GM19351 (cell line): ENCODE measurements around the gene TXNDC5.

ENCODE experiments used
- ATAC-seq: cut with Tn5 transposase; IDR thresholded peaks from one replicate; pipeline ENCODE4 v1.9.1; 2021; ENCODE audit warnings: mild to moderate bottlenecking, moderate library complexity; ENCODE audit not compliant: unreplicated experiment

Gene TXNDC5

DNA sequence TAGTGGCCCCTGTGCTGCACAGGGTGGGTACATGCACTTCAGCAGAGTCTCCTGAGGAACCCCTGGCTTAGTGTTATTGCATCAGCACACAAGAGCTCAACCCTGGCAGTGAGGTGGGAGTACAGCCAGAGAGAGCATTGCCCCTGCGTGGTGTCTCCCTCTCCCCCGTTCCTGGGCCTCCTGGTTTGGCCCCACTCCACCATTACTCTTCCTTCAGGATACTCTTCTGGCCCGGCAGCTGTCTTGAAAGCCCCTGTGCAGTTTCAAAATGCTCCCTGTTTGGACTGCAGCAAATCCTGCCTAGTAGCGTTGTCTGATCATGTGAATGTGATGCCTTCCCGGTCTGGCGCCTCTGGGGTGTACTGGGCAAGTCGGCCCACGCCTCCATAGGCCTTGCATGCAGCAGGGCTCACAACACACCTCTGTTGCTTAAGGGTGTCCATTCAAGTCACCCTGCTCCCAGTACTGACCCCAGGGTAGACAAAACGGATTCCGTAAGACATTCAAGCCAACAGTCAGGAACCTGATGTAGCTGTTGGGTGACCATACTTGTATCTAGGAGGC, 32.1 kb downstream of the TXNDC5 start:
- no peak for ATAC-seq

DNA sequence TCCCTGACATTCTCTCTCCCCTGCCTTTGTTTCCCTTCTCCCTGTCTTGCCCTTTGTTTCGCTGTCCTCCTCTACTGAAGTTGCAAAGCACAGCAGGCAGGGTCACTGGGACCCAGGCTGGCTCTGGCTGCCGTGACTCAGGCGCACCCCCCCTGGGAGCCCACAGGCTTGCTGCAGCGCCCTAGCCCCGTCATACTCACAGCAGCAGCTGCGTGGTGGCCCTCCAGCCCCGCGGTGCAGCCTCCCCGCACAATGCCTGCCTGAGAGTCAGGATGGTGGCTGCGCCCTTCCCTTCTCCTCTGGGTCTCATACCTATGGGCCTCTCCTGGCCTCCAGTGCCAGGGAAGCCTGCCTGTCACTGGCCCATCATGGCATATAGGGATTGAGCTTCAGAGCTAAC, 41.7 kb downstream of the TXNDC5 start:
- ATAC-seq, result no peak

DNA sequence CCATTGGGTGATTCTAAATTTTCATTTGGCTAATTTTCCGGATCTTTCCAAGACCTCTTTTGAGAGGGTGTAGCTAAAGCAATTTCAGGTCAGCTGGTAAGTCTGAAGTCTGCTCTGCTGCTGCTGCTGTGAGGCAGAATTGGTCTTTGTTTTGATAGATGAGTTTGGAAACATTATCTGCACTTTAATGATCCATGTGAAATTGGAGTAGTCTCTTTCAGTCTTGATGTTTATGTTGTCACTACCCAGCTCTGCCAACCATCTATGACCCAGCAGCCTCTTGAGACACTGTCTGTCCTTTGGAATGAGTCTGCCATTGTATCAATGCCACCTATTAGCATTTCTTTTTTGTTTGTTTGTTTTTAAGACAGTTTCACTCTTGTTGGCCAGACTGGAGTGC, 44.1 kb downstream of the TXNDC5 start:
- no peak for ATAC-seq

DNA sequence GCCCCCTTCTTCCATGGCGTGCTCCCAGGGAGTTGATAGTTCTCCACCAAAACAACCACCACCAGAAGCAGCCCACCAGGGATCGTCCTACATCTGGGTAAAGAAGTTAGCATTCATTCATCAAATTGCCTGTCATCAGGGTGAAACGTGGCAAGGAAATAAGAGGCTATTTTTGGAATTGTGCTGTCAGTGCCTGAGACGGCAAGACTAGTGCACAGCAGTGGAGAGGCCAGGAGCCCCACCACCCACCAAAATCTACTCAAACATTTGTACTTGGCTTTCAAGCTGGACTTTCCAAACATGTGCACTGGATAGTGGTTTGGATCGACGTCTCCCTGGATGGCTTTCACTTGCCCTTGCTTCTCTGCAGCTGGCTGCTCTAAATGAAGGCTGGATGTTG, 44.8 kb downstream of the TXNDC5 start:
- ATAC-seq, result no peak

DNA sequence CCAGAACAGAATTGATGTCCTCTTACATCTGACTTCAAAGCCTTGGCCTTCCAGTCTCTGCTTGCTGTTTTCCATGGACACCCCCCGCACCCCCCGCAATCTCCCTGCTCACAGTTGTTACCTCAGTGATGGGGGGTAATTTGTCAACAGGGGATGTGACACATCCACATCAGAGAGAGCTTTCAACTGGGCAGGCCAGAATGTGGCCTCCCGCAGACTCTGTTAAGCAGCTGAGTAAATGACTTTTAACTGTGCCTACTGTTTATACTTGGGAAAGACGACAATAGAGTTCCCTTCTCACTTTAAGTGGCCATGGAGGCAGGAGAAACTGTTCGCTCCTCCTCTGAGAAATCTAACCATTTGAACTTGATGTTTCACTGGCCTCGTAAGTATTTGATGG, 51.0 kb downstream of the TXNDC5 start:
- no peak for ATAC-seq

DNA sequence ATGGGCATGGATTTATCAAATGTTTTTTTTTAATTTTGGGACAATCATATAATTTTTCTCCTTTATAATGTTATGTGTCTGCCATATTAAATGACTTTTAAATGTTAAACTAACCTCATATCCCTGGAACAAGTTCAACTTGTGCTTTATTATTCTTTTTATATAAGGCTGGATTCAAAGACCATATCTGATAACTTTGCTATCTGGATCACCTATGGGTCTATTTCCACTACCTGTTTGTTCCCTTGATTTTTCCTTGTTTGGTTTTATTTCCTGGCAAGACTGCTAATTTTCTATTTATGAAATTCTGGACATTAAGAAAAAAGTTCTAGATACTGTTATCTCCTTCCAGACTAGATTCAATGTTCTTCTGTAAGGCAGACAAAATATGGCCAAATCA, 58.8 kb downstream of the TXNDC5 start:
- ATAC-seq, result no peak

DNA sequence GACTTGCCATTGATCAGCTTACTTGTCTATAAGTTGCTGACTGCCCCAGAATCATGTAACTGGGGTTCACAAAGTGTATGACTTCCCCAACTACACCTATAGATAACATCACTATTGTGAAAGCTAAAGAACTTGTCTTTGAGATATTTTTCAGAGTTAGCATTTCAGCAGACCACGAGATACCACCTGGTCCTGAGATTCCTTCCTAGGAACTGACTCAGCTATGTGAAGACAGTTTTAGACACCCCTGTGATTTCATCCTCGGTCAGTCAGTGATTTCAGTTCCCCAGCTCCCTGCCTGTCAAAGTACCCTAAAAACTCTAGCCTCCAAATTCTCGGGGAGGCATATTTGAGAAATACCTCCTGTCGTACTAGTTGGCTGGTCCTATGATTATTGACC, 62.4 kb downstream of the TXNDC5 start:
- no peak for ATAC-seq

DNA sequence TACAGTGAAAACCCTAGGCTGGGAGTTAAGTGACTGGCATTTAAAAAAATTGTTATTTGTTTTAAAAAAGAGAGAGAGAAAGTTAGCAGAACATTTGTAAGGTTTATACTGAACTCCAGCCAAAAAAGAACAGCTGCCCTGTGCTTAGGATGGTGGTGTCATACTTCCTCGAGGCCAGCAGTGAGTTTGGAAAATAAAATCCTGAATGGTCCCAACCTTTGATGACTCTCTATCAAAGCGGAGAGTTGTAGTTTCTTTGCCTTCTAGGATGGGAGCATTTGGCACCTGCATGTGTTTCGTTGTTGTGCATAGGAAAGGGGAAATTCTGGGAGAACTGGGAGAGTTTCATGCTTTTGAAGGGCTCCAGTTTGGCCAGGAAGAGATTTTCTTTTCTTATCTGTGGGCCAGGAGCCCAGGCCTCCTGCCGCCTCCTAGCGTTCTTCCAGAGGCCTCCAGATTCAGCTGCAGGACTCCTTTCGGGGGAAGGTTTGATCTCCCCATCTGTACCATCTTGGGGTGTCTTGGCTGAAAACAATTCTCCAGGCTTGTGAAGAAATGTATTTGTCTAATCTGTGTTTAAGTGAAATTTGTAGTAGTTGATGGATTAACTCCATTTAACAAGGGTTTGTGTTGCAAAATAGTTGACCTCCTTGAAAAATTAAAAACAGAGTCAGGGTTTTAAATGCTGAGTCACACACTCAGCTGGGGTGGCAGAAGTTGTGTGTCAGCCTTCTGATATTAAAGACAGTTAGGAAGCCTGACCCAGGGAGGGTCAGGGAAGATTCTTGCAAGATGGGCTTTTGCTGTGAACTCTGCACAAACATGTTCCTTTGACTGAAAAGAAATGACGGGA, 63.4 kb downstream of the TXNDC5 start:
- ATAC-seq, result no peak

DNA sequence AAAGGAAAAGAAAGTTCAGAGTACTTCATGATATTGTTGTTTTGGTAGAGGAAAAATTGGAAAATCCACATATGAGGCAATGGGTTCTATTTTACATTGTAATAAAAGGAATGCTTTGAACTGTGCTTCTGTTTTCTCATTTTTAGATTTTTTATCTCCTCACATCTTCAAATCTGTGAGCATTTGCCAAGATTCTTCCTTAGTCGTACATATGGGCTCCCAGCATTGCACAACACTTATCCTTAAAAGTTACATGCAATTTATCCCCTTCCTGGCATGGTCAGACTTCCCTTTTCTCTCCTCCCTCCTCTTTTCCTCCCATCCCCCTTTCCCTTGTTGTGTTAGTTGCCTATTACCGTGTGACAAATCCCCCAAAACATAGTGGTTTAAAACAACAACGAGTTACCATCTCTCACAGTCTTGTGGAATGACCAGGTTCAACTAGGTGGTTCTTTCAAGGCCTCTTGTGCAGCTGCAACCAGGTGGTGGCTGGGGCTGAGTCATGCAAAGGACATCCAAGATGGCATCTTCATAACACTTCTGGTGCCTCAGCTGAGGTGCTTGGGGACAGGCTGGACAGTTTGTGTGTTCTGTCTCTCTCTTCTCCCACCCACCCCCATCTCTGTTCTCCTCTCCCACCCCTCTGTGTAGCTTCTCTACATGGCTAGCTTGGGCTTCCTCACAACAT, 68.7 kb downstream of the TXNDC5 start:
- no peak for ATAC-seq

DNA sequence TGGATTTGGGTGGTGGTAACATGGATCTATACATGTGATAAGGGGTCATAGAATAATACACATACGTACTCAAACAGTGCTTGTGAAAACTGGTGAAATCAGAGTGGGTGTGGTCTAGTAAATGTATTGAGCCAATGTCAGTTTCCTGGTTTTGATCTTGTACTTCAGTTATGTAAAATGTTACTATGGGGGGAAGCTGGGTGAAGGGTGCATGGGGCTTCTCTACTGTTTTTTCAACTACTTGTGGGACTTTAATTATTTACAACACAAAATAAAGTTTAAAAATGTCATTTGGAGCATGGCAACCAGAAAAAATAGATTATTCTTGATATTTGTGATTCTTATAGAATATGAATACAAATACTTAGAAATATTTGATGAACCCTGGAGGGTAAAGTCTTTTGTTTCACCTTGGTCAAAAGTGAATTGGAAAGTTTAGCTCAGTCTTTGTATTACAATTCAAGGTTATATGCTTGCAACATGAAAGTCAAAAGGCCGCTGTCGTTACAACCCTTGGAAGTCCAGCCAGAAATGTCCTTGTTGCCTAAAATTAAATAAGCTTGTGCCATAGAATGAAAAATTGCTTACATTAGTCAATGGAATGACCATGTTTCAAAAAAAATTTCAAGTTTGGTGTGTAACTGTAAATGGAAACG, 74.1 kb downstream of the TXNDC5 start:
- no peak for ATAC-seq

DNA sequence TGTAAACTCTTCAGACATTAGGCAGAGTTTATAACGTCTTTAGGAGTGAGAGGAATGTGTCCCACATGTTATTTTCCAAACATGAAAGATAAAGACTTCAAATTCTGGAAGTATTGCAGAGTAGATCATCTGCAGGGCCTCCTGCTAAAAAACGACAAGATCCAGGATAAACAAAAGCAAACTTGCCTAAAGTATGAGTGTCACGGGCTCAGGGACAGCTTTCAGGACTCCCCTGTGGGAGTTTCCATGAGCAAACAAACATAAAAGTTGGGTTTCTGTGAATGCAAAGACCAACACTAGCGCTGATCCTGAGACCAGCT, 76.9 kb downstream of the TXNDC5 start:
- ATAC-seq, result no peak

DNA sequence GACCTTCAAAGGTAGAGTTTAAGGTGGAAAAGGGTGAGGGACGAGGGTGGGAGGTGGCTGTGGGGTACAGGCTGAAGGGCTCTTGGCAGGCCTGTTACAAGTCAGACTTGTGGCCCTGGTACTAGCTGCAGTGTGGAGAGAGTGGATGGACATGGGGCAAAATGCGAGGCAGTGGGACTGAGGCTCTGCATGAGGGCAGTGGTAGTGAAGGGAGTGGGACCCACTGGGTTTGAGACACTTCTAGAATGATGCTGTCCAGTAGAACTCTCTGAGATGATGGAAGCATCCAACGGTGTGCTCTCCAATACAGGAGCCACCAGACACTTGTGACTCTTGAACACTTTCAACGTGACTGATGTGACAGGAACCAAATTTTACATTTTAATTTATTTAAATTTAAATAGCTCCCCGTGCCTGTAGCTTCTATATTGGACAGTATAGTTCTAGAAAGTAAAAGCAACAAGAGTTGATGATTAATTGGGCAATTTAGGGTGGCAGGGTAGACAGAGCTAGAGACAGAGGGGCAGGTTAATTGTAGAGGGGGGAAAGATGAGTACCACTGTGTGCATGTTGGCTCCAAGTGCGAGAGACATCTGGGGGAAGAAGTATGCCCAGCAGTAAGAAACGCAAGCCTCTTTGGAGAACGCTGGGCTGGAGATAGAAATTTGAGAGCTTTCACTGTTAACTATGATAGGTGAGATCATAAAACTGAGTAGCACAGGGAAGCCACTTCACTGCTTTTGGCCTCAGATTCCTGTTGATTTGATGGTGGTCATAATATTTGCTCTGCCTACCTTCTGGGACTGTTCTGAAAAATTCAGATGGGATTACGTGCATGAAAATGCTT, 77.5 kb downstream of the TXNDC5 start:
- no peak for ATAC-seq
